ENCODE measurements around the gene TRIM67.

The TRIM67 gene

GRCh38 chr1:231238298-231238697 lies 76.4 kb downstream of the TRIM67 start:
- no peak for DNase-seq

- DNase-seq = peak in 1 of 2 donors; percentile 16
Observed at GRCh38 chr1:231240531-231240882, 78.6 kb downstream of the TRIM67 start.

- peak; percentile 77 to 90 for DNase-seq
Observed at GRCh38 chr1:231240883-231241735, 79.3 kb downstream of the TRIM67 start, which contains the start of gene GNPAT. Gene GNPAT, plus strand, starts transcription at chr1:231241212. Its CDS starts 167 bp downstream, at chr1:231241379.

GRCh38 chr1:231241750-231242149 lies 79.9 kb downstream of the TRIM67 start:
- DNase-seq = peak in 1 of 2 donors; percentile 7

- DNase-seq = peak; percentile 7 to 17
Observed at GRCh38 chr1:231242516-231243198, 80.8 kb downstream of the TRIM67 start.

GRCh38 chr1:231248778-231249177 lies 86.9 kb downstream of the TRIM67 start:
- no peak for DNase-seq

GRCh38 chr1:231252336-231252735 lies 90.5 kb downstream of the TRIM67 start:
- DNase-seq = no peak

- DNase-seq = no peak
Observed at GRCh38 chr1:231260351-231260750, 98.5 kb downstream of the TRIM67 start.

- DNase-seq = no peak
Observed at GRCh38 chr1:231264642-231265041, 102.8 kb downstream of the TRIM67 start.

GRCh38 chr1:231265379-231265778 lies 103.5 kb downstream of the TRIM67 start:
- no peak for DNase-seq

GRCh38 chr1:231266811-231267322 lies 105.0 kb downstream of the TRIM67 start:
- no peak for DNase-seq

Measured in inflammatory macrophage treated with lipopolysaccharide for 1 hour (primary cell).